ENCODE measurements around the gene TRPM7. TPM values are rescaled to one million over a fixed set of nuclear protein-coding genes. Genes with fewer than 3 reads are reported as not detected.

TRPM7 gene
- total RNA-seq, 1 donor from 2014 or later = 53.3 TPM

GRCh38 chr15:50531766-50532165 is 154.8 kb downstream of the TRPM7 start:
- no peaks in the 10 kb centered on the region for H3K27me3 ChIP-seq
- no peaks in the 10 kb centered on the region for H3K4me1 ChIP-seq
- no peaks in the 10 kb centered on the region for H3K36me3 ChIP-seq
- intact Hi-C loops (cut with DNase I) = no loop called here
- H3K4me3 ChIP-seq = no peak overlapping the region
- TF ChIP-seq POLR2AphosphoS5 (IDR thresholded peaks at IDR 0.05; ENCODE audit: insufficient read depth in 1 of 2, low read depth in 1 of 2) = no peak
- no peak for TF ChIP-seq CTCF (IDR thresholded peaks at IDR 0.05)
- TF ChIP-seq POLR2A (IDR thresholded peaks at IDR 0.05) = no peak
- H3K27ac ChIP-seq = no peak overlapping the region
- no peak for DNase-seq (ENCODE audit: extremely low spot score in 2 of 2)
- no peaks in the 10 kb centered on the region for H3K9me3 ChIP-seq

GRCh38 chr15:50531163-50531562 is 155.4 kb downstream of the TRPM7 start:
- no peak overlapping the region for H3K27ac ChIP-seq
- DNase-seq (ENCODE audit: extremely low spot score in 2 of 2) = no peak
- no peak overlapping the region for H3K4me3 ChIP-seq
- TF ChIP-seq CTCF (IDR thresholded peaks at IDR 0.05) = no peak
- H3K27me3 ChIP-seq = no peaks in the 10 kb centered on the region
- H3K36me3 ChIP-seq = no peaks in the 10 kb centered on the region
- H3K4me1 ChIP-seq = no peaks in the 10 kb centered on the region
- intact Hi-C loops (cut with DNase I) = no loop called here
- no peaks in the 10 kb centered on the region for H3K9me3 ChIP-seq

DNA sequence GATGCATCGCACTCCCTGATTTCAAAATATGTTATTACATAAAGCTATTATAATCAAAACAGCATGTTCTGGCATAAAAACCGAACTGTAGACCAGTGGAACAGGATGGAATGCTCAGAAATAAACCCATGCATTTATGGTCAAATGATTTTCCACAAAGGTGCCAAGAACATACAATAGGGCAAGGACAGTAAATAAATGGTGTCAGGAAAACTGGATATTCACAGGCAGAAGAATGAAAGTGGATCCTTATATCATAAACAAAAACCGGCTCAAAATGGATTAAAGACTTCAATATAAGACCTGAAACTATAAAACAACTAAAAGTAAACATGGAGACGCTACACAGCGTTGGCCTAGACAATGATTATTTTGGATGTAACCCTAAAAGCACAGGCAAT is 162.7 kb downstream of the TRPM7 start:
- H3K4me3 ChIP-seq = no peak overlapping the region
- H3K9me3 ChIP-seq = no peaks in the 10 kb centered on the region
- H3K4me1 ChIP-seq = no peaks in the 10 kb centered on the region
- intact Hi-C loops (cut with DNase I) = no loop called here
- DNase-seq (ENCODE audit: extremely low spot score in 2 of 2) = no peak
- H3K27me3 ChIP-seq = no peaks in the 10 kb centered on the region
- TF ChIP-seq POLR2A (IDR thresholded peaks at IDR 0.05) (no peak), CTCF (IDR thresholded peaks at IDR 0.05) (no peak), POLR2AphosphoS5 (IDR thresholded peaks at IDR 0.05; ENCODE audit: insufficient read depth in 1 of 2, low read depth in 1 of 2) (no peak)
- no peaks in the 10 kb centered on the region for H3K36me3 ChIP-seq
- no peak overlapping the region for H3K27ac ChIP-seq

GRCh38 chr15:50519740-50520425 is 166.7 kb downstream of the TRPM7 start:
- no peak overlapping the region for H3K27ac ChIP-seq
- intact Hi-C loops (cut with DNase I) = no loop called here
- H3K4me1 ChIP-seq = no peaks in the 10 kb centered on the region
- TF ChIP-seq POLR2AphosphoS5 (IDR thresholded peaks at IDR 0.05; ENCODE audit: insufficient read depth in 1 of 2, low read depth in 1 of 2) (no peak), POLR2A (IDR thresholded peaks at IDR 0.05) (no peak), CTCF (IDR thresholded peaks at IDR 0.05) (no peak)
- DNase-seq (ENCODE audit: extremely low spot score in 2 of 2) = no peak
- H3K27me3 ChIP-seq = no peaks in the 10 kb centered on the region
- no peak overlapping the region for H3K4me3 ChIP-seq
- H3K9me3 ChIP-seq = no peaks in the 10 kb centered on the region
- H3K36me3 ChIP-seq = no peaks in the 10 kb centered on the region

- H3K27ac ChIP-seq = no peak overlapping the region
- H3K4me1 ChIP-seq = no peaks in the 10 kb centered on the region
- H3K27me3 ChIP-seq = no peaks in the 10 kb centered on the region
- intact Hi-C loops (cut with DNase I) = no loop called here
- H3K4me3 ChIP-seq = no peak overlapping the region
- peaks cover 0 to 8% of the 10 kb centered on the region in 2 donors for H3K36me3 ChIP-seq
- no peak for DNase-seq (ENCODE audit: extremely low spot score in 2 of 2)
- H3K9me3 ChIP-seq = no peaks in the 10 kb centered on the region
- no peak for TF ChIP-seq POLR2AphosphoS5 (IDR thresholded peaks at IDR 0.05; ENCODE audit: insufficient read depth in 1 of 2, low read depth in 1 of 2)
- TF ChIP-seq CTCF (IDR thresholded peaks at IDR 0.05) = no peak
- TF ChIP-seq POLR2A (IDR thresholded peaks at IDR 0.05) = no peak
These were observed 173.6 kb downstream of the TRPM7 start for GRCh38 chr15:50513001-50513400.
